Tibial artery (tissue), 4 donors: ENCODE data around the gene CHRNB1.
A peak's percentile ranks its signal among the peaks of the same experiment; 100 is the strongest.

ENCODE experiments used
- DNase-seq, 2 donors: peaks; one replicate each; pipeline ENCODE4 v3.0.0-alpha.2; 2019
- H3K27ac ChIP-seq, 2 donors: fragments of 200-600 bp; sonication (generic) in 1 of 2; 1 replicate in 1 of 2; 2 replicates in 1 of 2; pipeline ENCODE4 v1.5.1; 2018 to 2019; ENCODE audit warnings: mild to moderate bottlenecking in 1 of 2
- H3K27me3 ChIP-seq, 2 donors: fragments of 200-600 bp; sonication (generic) in 1 of 2; one replicate each; pipeline versions ENCODE4 v1.5.1 to v1.6.0; 2016 to 2019
- H3K36me3 ChIP-seq, 3 donors: fragments of 200-600 bp; sonication (generic) in 2 of 3; one replicate each; pipeline ENCODE4 v1.5.1; 2016 to 2019; ENCODE audit warnings: mild to moderate bottlenecking in 2 of 3
- H3K4me1 ChIP-seq, 4 donors: fragments of 200-600 bp; sonication (generic) in 2 of 4; 1 replicate in 3 of 4; 2 replicates in 1 of 4; pipeline ENCODE4 v1.5.1; 2016 to 2019
- H3K4me3 ChIP-seq, 2 donors: fragments of 200-600 bp; sonication (generic) in 1 of 2; 1 replicate in 1 of 2; 2 replicates in 1 of 2; pipeline ENCODE4 v1.5.1; 2018 to 2019; ENCODE audit warnings: mild to moderate bottlenecking in 2 of 2
- H3K9me3 ChIP-seq, 3 donors: fragments of 200-600 bp; sonication (generic) in 1 of 3; one replicate each; pipeline ENCODE4 v1.5.1; 2016 to 2019
- intact Hi-C: fragments of 100-400 bp; cut with DNase I; formaldehyde crosslinking; loops from one replicate; pipeline ENCODE4 v1.15.0; 2023; ENCODE audit warnings: low total_unique reads
- TF ChIP-seq, protein P1 (sequence below), 2 experiments: fragments of 200-600 bp in 1 of 2; fragments of 450-650 bp in 1 of 2; IDR thresholded peaks; one replicate each; pipeline ENCODE4 v1.5.1; 2017 to 2019; ENCODE audit warnings: antibody characterized with exemption in 2 of 2, mild to moderate bottlenecking in 1 of 2, moderate library complexity in 1 of 2

CHRNB1 gene

DNA sequence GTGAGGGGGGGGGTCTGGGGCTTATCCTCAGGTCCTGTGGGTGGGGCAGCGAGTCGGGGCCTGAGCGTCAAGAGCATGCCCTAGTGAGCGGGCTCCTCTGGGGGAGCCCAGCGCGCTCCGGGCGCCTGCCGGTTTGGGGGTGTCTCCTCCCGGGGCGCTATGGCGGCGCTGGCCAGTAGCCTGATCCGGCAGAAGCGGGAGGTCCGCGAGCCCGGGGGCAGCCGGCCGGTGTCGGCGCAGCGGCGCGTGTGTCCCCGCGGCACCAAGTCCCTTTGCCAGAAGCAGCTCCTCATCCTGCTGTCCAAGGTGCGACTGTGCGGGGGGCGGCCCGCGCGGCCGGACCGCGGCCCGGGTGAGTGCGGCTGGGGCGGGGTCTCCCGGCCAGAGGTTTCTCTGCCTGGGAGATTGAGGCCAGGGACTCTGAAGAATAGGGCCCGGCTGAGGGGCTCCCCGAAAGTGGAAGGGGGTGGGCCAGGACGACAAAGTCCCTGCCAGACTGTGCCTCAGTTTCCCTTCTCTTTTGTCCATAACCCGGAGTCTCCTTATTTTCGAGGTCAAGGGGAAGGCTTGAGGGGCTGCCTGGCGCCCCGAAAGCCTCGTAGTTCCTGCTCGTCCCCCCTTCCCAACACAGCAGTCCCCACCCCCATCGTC lies 5.3 kb upstream of the CHRNB1 start, which contains the start of gene FGF11:
TSS of gene FGF11 (plus strand) at position 51 of the 651 bp plus-strand sequence. CDS start at position 160, 109 bp downstream.
- H3K4me1 ChIP-seq, result peaks cover 0 to 62% (median 51%) of the 10 kb centered on the region in 4 donors
- no peak within 1 kb of the TSS for H3K27ac ChIP-seq
- H3K27me3 ChIP-seq, result peaks cover 3 to 45% of the 10 kb centered on the region in 2 donors
- TF ChIP-seq, protein P1, sequence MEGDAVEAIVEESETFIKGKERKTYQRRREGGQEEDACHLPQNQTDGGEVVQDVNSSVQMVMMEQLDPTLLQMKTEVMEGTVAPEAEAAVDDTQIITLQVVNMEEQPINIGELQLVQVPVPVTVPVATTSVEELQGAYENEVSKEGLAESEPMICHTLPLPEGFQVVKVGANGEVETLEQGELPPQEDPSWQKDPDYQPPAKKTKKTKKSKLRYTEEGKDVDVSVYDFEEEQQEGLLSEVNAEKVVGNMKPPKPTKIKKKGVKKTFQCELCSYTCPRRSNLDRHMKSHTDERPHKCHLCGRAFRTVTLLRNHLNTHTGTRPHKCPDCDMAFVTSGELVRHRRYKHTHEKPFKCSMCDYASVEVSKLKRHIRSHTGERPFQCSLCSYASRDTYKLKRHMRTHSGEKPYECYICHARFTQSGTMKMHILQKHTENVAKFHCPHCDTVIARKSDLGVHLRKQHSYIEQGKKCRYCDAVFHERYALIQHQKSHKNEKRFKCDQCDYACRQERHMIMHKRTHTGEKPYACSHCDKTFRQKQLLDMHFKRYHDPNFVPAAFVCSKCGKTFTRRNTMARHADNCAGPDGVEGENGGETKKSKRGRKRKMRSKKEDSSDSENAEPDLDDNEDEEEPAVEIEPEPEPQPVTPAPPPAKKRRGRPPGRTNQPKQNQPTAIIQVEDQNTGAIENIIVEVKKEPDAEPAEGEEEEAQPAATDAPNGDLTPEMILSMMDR (IDR thresholded peaks at IDR 0.05), result no peak
- DNase-seq, result no peak
- intact Hi-C loops, result loop anchor here (5.0 kb wide), 3 partner anchors 38 to 123 kb away; partner anchors contain the start of genes KCTD11, SENP3 and ZBTB4
- no peaks in the 10 kb centered on the region for H3K9me3 ChIP-seq
- H3K4me3 ChIP-seq, result peak within 1 kb of the TSS; percentile 11 to 71
- H3K36me3 ChIP-seq, result no peaks in the 10 kb centered on the region

DNA sequence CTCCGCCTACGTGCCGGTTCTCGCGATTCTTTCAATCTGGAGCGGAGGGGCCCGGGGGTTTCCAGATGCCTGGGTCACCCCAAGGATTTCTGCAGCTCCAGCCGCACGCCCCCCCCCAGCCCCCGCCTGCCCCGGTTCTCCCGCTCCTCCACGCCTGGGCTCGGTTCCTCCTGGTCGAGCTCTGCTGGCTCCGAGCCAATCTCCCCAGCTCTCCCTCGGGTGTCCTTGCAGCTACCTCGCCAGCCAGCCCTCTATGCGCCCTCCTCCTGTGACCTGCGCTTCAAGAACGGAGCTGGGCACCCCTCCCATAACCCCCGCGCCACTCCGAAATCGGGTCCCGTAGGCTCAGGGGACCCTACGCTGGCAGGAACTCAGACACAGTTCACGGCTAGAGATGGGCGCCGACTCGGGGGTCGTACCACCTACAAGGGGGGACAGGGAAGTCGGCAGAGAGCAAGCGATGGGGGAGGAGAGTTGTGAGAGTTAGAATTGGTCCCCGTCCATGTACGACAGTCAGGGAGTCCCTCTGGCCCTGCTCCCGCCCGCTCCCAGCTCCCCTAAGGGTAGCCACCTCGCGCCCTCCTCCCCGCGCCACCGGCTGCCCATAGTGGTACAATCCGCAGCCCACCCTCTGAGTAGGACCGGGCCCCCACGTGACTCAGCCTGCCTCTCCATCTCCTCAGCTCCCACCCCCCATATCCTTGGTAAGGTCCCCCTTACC lies 4.6 kb upstream of the CHRNB1 start:
- H3K4me3 ChIP-seq, result peak overlapping the region; percentile 3 to 29
- intact Hi-C loops, result no loop called here
- DNase-seq, result peak in 1 of 2 donors; percentile 55
- H3K27ac ChIP-seq, result no peak overlapping the region
- no peaks in the 10 kb centered on the region for H3K9me3 ChIP-seq
- H3K27me3 ChIP-seq, result peaks cover 5 to 45% of the 10 kb centered on the region in 2 donors
- no peaks in the 10 kb centered on the region for H3K36me3 ChIP-seq
- peaks cover 4 to 65% (median 54%) of the 10 kb centered on the region in 4 donors for H3K4me1 ChIP-seq
- TF ChIP-seq, protein P1 (IDR thresholded peaks at IDR 0.05), result no peak

DNA sequence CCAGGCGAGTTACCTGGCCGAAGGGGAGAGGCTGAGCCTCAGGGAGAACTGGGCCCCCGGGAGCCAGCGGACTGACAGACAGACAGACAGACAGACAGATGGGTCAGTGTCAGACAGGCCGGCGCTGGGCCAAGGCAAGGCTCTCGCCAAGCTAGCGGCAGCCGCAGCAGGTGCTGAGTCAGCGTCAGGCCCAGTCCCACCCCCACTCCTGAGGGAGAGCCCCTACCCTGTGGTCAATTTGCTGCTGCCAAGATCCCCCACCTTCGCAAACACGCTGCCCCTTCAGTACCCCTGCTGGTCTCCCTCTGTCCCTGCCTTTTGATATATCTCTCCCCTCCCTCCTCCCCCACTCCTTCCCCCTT lies 4.0 kb upstream of the CHRNB1 start:
- H3K36me3 ChIP-seq, result no peaks in the 10 kb centered on the region
- intact Hi-C loops, result no loop called here
- peaks cover 5 to 67% (median 55%) of the 10 kb centered on the region in 4 donors for H3K4me1 ChIP-seq
- H3K4me3 ChIP-seq, result peak overlapping the region in 1 of 2 donors; percentile 29
- H3K27me3 ChIP-seq, result peaks cover 5 to 50% of the 10 kb centered on the region in 2 donors
- TF ChIP-seq, protein P1 (IDR thresholded peaks at IDR 0.05), result no peak
- no peaks in the 10 kb centered on the region for H3K9me3 ChIP-seq
- H3K27ac ChIP-seq, result no peak overlapping the region
- no peak for DNase-seq

DNA sequence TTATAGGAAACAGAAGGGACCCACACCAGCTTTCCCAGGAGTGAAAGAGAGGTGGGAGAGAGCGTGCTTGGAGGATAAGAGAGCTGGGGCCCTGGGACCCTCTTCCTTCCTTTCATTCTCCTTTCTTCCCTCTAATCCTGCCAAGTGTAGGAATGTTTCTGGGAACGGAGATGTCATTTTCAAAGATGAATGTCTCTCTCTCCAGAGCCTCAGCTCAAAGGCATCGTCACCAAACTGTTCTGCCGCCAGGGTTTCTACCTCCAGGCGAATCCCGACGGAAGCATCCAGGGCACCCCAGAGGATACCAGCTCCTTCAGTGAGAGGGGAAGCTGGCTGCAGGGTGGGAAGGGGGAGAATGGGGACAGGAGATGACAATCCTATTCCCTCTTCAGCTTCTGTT lies 3.6 kb upstream of the CHRNB1 start:
- H3K36me3 ChIP-seq, result no peaks in the 10 kb centered on the region
- TF ChIP-seq, protein P1 (IDR thresholded peaks at IDR 0.05), result no peak
- H3K4me1 ChIP-seq, result peaks cover 5 to 64% (median 52%) of the 10 kb centered on the region in 4 donors
- no peak overlapping the region for H3K27ac ChIP-seq
- intact Hi-C loops, result no loop called here
- H3K9me3 ChIP-seq, result no peaks in the 10 kb centered on the region
- H3K27me3 ChIP-seq, result peaks cover 5 to 53% of the 10 kb centered on the region in 2 donors
- no peak overlapping the region for H3K4me3 ChIP-seq
- no peak for DNase-seq

DNA sequence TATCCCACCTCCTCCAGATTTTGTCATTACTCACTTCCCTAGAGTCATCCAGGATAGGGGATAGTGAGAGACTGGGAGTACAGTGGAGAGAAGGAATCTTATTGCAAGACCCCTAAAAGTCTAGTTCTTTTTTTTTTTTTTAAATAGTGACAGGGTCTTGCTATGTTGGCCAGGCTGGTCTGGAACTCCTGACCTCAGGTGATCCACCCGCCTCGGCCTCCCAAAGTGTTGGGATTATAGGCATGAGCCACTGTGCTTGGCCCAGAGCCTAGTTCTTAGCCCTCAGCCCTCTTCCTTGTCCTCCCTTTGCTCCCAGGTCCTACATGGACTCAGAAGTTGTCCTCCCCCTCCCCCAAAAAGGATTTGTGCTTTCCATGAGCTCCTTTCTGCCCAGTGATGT lies 2.7 kb upstream of the CHRNB1 start:
- TF ChIP-seq, protein P1 (IDR thresholded peaks at IDR 0.05), result no peak
- Histone ChIP-seq H3K27me3 (peaks cover 5 to 61% of the 10 kb centered on the region in 2 donors), H3K4me1 (peaks cover 5 to 62% (median 47%) of the 10 kb centered on the region in 4 donors), H3K4me3 (no peak overlapping the region), H3K9me3 (no peaks in the 10 kb centered on the region), H3K36me3 (no peaks in the 10 kb centered on the region), H3K27ac (no peak overlapping the region)
- intact Hi-C loops, result no loop called here
- no peak for DNase-seq
